BJ (cell line): ENCODE data around the gene GART. TPM values are rescaled to one million over a fixed set of nuclear protein-coding genes. Genes with fewer than 3 reads are reported as not detected.
"Not testable (repeated sequence)": the region's sequence is repeated elsewhere in the genome, so short reads cannot be mapped to it uniquely, and the experiment has no call there.

Experiments used
- CTCF ChIA-PET: fragments of 350-600 bp; formaldehyde crosslinking; extraction: SDS; loops from one replicate; lab custom pipeline; 2021; ENCODE audit warnings: antibody characterized with exemption, inconsistent platforms; lab: Yijun Ruan, JAX
- POLR2A ChIA-PET: fragments of 300-600 bp; sonication (Branson Sonifier 250); formaldehyde crosslinking; extraction: SDS; loops from one replicate; lab custom pipeline; 2021; ENCODE audit warnings: antibody characterized with exemption; lab: Charles Lee
- DNase-seq: peaks from one replicate; pipeline ENCODE4 v3.0.0-alpha.2; 2011; ENCODE audit warnings: low read depth
- H3K27me3 ChIP-seq: 2 replicates; pipeline ENCODE4 v1.6.0; 2011; ENCODE audit warnings: low read length; ENCODE audit not compliant: control insufficient read depth, insufficient read depth
- H3K36me3 ChIP-seq: 2 replicates; pipeline ENCODE4 v1.5.1; 2011; ENCODE audit warnings: low read length; ENCODE audit not compliant: control insufficient read depth, insufficient read depth
- H3K4me3 ChIP-seq: 2 replicates; pipeline ENCODE4 v1.5.1; 2011; ENCODE audit warnings: low read depth, mild to moderate bottlenecking, control low read depth, low read length
- CTCF ChIP-seq: IDR thresholded peaks from 2 replicates; pipeline ENCODE4 v1.5.1; 2011; ENCODE audit warnings: low read depth, mild to moderate bottlenecking, control low read depth, inconsistent platforms, low read length, moderate library complexity; ENCODE audit not compliant: insufficient read depth
- polyA plus RNA-seq: library from polyadenylated mRNA; depleted of rRNA; stranded (reverse); fragments of >200 nt; gene quantifications from 2 replicates; pipeline ENCODE4 v1.2.3, GENCODE V29; 2011

Gene GART
- polyA plus RNA-seq, 1 experiment: 14.8 TPM

GRCh38 chr21:33477066-33477465 is 64.9 kb downstream of the GART start:
- no peak for TF ChIP-seq CTCF
- H3K27me3 ChIP-seq: no peaks in the 10 kb centered on the region
- ChIA-PET CTCF (no interaction called here), POLR2A (no interaction called here)
- H3K36me3 ChIP-seq: no peaks in the 10 kb centered on the region
- DNase-seq: no peak
- no peak overlapping the region for H3K4me3 ChIP-seq

DNA sequence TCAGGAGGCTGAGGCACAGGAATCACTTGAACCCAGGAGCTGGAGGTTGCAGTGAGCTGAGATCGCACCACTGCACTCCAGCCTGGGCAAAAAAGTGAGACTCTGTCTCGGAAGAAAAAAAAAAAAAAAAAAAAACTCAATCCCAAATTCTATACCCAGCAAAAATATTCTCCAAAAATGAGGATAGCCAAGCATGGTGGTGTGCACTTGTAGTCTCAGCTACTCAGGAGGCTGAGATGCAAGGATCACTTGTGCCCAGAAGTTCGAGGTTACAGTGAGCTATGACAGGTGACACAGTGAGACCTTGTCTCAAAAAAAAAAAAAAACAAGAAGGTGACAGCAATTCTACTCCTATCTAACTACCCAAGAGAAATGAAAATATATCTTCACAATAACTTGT is 68.6 kb downstream of the GART start:
- no peaks in the 10 kb centered on the region for H3K27me3 ChIP-seq
- POLR2A ChIA-PET: interaction anchor here (0.6 kb wide), 1 partner anchor 21 kb away, joined by 6 read pairs; no protein-coding TSS in a partner anchor
- no peak overlapping the region for H3K4me3 ChIP-seq
- H3K36me3 ChIP-seq: no peaks in the 10 kb centered on the region
- CTCF ChIA-PET: no interaction called here
- no peak for TF ChIP-seq CTCF
- no peak for DNase-seq

- CTCF ChIA-PET: interaction anchor here (0.7 kb wide), 1 partner anchor 9 kb away, joined by 5 read pairs; the partner anchor contains the start of gene TMEM50B
- DNase-seq: no peak
- POLR2A ChIA-PET: interaction anchor here (0.6 kb wide), 1 partner anchor 1417 kb away, joined by 3 read pairs; no protein-coding TSS in a partner anchor
- Histone ChIP-seq H3K4me3 (no peak overlapping the region), H3K27me3 (no peaks in the 10 kb centered on the region), H3K36me3 (no peaks in the 10 kb centered on the region)
- no peak for TF ChIP-seq CTCF
Observed at GRCh38 chr21:33470701-33471100, 71.2 kb downstream of the GART start.

DNA sequence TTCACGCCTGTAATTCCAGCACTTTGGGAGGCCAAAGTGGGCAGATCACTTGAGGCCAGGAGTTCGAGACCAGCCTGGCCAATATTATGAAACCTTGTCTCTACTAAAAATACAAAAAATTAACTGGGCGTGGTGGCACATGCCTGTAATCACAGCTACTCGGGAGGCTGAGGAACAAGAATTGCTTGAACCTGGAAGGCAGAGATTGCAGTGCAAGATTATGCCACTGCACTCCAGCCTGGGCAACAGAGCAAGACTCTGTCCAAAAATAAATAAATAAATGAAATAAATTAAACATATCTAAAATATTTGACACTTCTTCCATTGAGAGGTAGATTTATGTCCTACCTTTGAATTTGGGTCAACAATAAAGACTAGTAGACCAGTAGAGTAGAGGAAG is 72.7 kb downstream of the GART start:
- H3K27me3 ChIP-seq, H3K4me3 ChIP-seq, POLR2A ChIA-PET, DNase-seq, H3K36me3 ChIP-seq: not testable (repeated sequence)
- CTCF ChIA-PET: interaction anchor here (1.0 kb wide), 1 partner anchor 272 kb away, joined by 3 read pairs; no protein-coding TSS in a partner anchor

DNA sequence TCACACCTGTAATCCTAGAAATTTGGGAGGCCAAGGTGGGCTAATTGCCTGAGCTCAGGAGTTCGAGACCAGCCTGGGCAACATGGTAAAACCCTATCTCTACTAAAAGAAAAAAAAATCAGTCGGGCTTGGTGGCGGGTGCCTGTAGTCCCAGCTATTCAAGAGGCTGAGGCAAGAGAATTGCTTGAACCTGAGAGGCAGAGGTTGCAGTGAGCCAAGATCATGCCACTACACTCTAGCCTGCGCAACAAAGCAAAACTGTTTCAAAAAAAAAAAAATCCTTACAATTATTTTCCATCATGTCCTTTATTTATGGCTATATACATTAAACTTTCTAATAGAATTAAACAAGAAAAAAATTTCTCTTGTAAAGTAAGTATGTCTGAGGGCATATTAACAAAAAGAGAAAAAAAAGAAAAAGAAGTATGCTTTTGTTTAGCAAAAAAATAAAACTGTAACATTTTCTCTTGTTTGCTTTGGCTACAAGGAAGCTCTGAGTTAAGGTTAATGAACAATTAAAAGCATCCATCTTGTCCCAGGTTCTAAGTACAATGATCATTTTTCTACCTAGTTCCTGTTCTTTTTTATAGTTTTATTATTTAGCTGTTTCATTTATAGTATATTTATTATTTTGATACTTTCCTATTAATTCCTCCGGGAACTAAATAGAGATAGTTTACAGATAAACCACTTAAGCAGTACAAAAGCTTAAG is 80.2 kb downstream of the GART start:
- no peak overlapping the region for H3K4me3 ChIP-seq
- CTCF ChIA-PET: interaction anchor here (0.6 to 2.4 kb wide), 3 partner anchors 16 to 690 kb away, joined by 3 to 6 read pairs (median 4); partner anchors contain the start of gene PAXBP1
- no peaks in the 10 kb centered on the region for H3K27me3 ChIP-seq
- DNase-seq: no peak
- H3K36me3 ChIP-seq: peaks cover 1% of the 10 kb centered on the region; the same call in 1 of the 2 replicates
- POLR2A ChIA-PET: no interaction called here
- TF ChIP-seq CTCF: no peak
